HEK293 (cell line): ENCODE results near the gene AGAP3.

ENCODE experiments used
- KLF1 ChIP-seq: fragments of 450-650 bp; formaldehyde crosslinking; IDR thresholded peaks from 2 replicates; pipeline ENCODE4 v1.5.1; 2016; ENCODE audit warnings: missing biosample characterization, missing genetic modification characterization
- KLF16 ChIP-seq: fragments of 450-650 bp; formaldehyde crosslinking; IDR thresholded peaks from 2 replicates; pipeline ENCODE4 v1.5.1; 2017; ENCODE audit warnings: missing biosample characterization, missing genetic modification characterization
- OVOL3 ChIP-seq: fragments of 450-650 bp; formaldehyde crosslinking; IDR thresholded peaks from 2 replicates; pipeline ENCODE4 v1.5.1; 2016; ENCODE audit warnings: missing biosample characterization, missing genetic modification characterization
- PATZ1 ChIP-seq: fragments of 450-650 bp; formaldehyde crosslinking; IDR thresholded peaks from 2 replicates; pipeline ENCODE4 v1.5.1; 2016; ENCODE audit warnings: missing biosample characterization, missing genetic modification characterization
- REPIN1 ChIP-seq: fragments of 450-650 bp; formaldehyde crosslinking; IDR thresholded peaks from 2 replicates; pipeline ENCODE4 v1.5.1; 2017; ENCODE audit warnings: missing biosample characterization, missing genetic modification characterization, low read depth
- SALL2 ChIP-seq: fragments of 450-650 bp; formaldehyde crosslinking; IDR thresholded peaks from 2 replicates; pipeline ENCODE4 v1.5.0; 2017; ENCODE audit warnings: missing biosample characterization, mild to moderate bottlenecking, missing genetic modification characterization, borderline replicate concordance
- SP3 ChIP-seq: fragments of 450-650 bp; formaldehyde crosslinking; IDR thresholded peaks from 2 replicates; pipeline ENCODE4 v1.5.1; 2016; ENCODE audit warnings: missing biosample characterization, missing genetic modification characterization
- ZBTB11 ChIP-seq: fragments of 450-650 bp; formaldehyde crosslinking; conservative IDR thresholded peaks from 2 replicates; pipeline ENCODE4 v1.5.1; 2016; ENCODE audit warnings: low read depth, missing biosample characterization, missing genetic modification characterization
- ZBTB17 ChIP-seq: fragments of 450-650 bp; formaldehyde crosslinking; IDR thresholded peaks from 2 replicates; pipeline ENCODE4 v1.5.1; 2016; ENCODE audit warnings: missing biosample characterization, missing genetic modification characterization
- ZBTB48 ChIP-seq: fragments of 450-650 bp; formaldehyde crosslinking; IDR thresholded peaks from 2 replicates; pipeline ENCODE4 v1.5.1; 2016; ENCODE audit warnings: missing biosample characterization, missing genetic modification characterization
- ZEB2 ChIP-seq: fragments of 450-650 bp; formaldehyde crosslinking; IDR thresholded peaks from 2 replicates; pipeline ENCODE4 v1.5.1; 2016; ENCODE audit warnings: missing biosample characterization, missing genetic modification characterization
- ZFP3 ChIP-seq: fragments of 450-650 bp; formaldehyde crosslinking; IDR thresholded peaks from 2 replicates; pipeline ENCODE4 v1.5.1; 2016; ENCODE audit warnings: low read depth, missing biosample characterization, missing genetic modification characterization
- ZNF112 ChIP-seq: fragments of 450-650 bp; formaldehyde crosslinking; IDR thresholded peaks from 2 replicates; pipeline ENCODE4 v1.5.0; 2017; ENCODE audit warnings: missing biosample characterization, missing genetic modification characterization
- ZNF133 ChIP-seq: fragments of 450-650 bp; formaldehyde crosslinking; IDR thresholded peaks from 2 replicates; pipeline ENCODE4 v1.5.1; 2016; ENCODE audit warnings: missing biosample characterization, missing genetic modification characterization
- ZNF148 ChIP-seq: fragments of 450-650 bp; formaldehyde crosslinking; IDR thresholded peaks from 2 replicates; pipeline ENCODE4 v1.5.0; 2017; ENCODE audit warnings: missing biosample characterization, missing genetic modification characterization, borderline replicate concordance
- ZNF155 ChIP-seq: fragments of 450-650 bp; formaldehyde crosslinking; IDR thresholded peaks from 2 replicates; pipeline ENCODE4 v1.5.1; 2016; ENCODE audit warnings: missing biosample characterization, missing genetic modification characterization
- ZNF157 ChIP-seq: fragments of 450-650 bp; formaldehyde crosslinking; IDR thresholded peaks from 2 replicates; pipeline ENCODE4 v1.5.1; 2016; ENCODE audit warnings: missing biosample characterization, missing genetic modification characterization
- ZNF175 ChIP-seq: fragments of 450-650 bp; formaldehyde crosslinking; IDR thresholded peaks from 2 replicates; pipeline ENCODE4 v1.5.1; 2016; ENCODE audit warnings: missing biosample characterization, missing genetic modification characterization
- ZNF266 ChIP-seq: fragments of 450-650 bp; formaldehyde crosslinking; IDR thresholded peaks from 2 replicates; pipeline ENCODE4 v1.5.1; 2016; ENCODE audit warnings: missing biosample characterization, missing genetic modification characterization, low read depth
- ZNF280C ChIP-seq: fragments of 450-650 bp; formaldehyde crosslinking; IDR thresholded peaks from 2 replicates; pipeline ENCODE4 v1.5.1; 2016; ENCODE audit warnings: missing biosample characterization, missing genetic modification characterization
- ZNF37A ChIP-seq: fragments of 450-650 bp; IDR thresholded peaks from 2 replicates; pipeline ENCODE4 v1.5.1; 2018; ENCODE audit warnings: missing biosample characterization, missing genetic modification characterization
- ZNF416 ChIP-seq: fragments of 450-650 bp; formaldehyde crosslinking; IDR thresholded peaks from 2 replicates; pipeline ENCODE4 v1.5.1; 2016; ENCODE audit warnings: missing biosample characterization, missing genetic modification characterization
- ZNF501 ChIP-seq: fragments of 450-650 bp; formaldehyde crosslinking; IDR thresholded peaks from 2 replicates; pipeline ENCODE4 v1.5.1; 2016; ENCODE audit warnings: missing biosample characterization, missing genetic modification characterization
- ZNF521 ChIP-seq: fragments of 450-650 bp; formaldehyde crosslinking; IDR thresholded peaks from 2 replicates; pipeline ENCODE4 v1.5.1; 2017; ENCODE audit warnings: missing biosample characterization, mild to moderate bottlenecking, missing genetic modification characterization
- ZNF560 ChIP-seq: fragments of 450-650 bp; formaldehyde crosslinking; IDR thresholded peaks from 2 replicates; pipeline ENCODE4 v1.5.1; 2017; ENCODE audit warnings: missing biosample characterization, missing genetic modification characterization, borderline replicate concordance
- ZNF610 ChIP-seq: fragments of 450-650 bp; formaldehyde crosslinking; IDR thresholded peaks from 2 replicates; pipeline ENCODE4 v1.5.1; 2016; ENCODE audit warnings: missing biosample characterization, missing genetic modification characterization, borderline replicate concordance
- ZNF629 ChIP-seq: fragments of 450-650 bp; formaldehyde crosslinking; IDR thresholded peaks from 2 replicates; pipeline ENCODE4 v1.5.1; 2017; ENCODE audit warnings: missing biosample characterization, missing genetic modification characterization
- ZNF704 ChIP-seq: fragments of 450-650 bp; formaldehyde crosslinking; IDR thresholded peaks from 2 replicates; pipeline ENCODE4 v1.5.1; 2016; ENCODE audit warnings: missing biosample characterization, missing genetic modification characterization
- ZNF768 ChIP-seq: fragments of 450-650 bp; formaldehyde crosslinking; IDR thresholded peaks from 2 replicates; pipeline ENCODE4 v1.5.1; 2018; ENCODE audit warnings: missing biosample characterization, mild to moderate bottlenecking, missing genetic modification characterization

Gene AGAP3

GRCh38 chr7:151085691-151086620 is at the start of gene AGAP3 (continued):
- TF ChIP-seq ZNF704 (tag by site-specific recombination), result no peak
- TF ChIP-seq ZBTB48 (tag by site-specific recombination), result peak; percentile 76
- TF ChIP-seq SP3 (tag by site-specific recombination), result peak; percentile 81
- TF ChIP-seq ZNF155 (tag by site-specific recombination), result no peak
- TF ChIP-seq ZNF133 (tag by site-specific recombination), result no peak
- 0 out of 2 replicates have a peak, but pooled peaks have one; percentile 26 for TF ChIP-seq KLF16 (tag by site-specific recombination)
- peak; percentile 77; the same call in 1 of the 2 replicates for TF ChIP-seq ZEB2 (tag by site-specific recombination)
- TF ChIP-seq ZNF148 (tag by site-specific recombination), result no peak
- TF ChIP-seq ZNF416 (tag by site-specific recombination), result no peak
- peak; percentile 24; the same call in 1 of the 2 replicates for TF ChIP-seq ZBTB11 (tag by site-specific recombination)
- TF ChIP-seq REPIN1 (tag by site-specific recombination), result no peak
- TF ChIP-seq KLF1 (tag by site-specific recombination), result peak; percentile 75
- no peak for TF ChIP-seq ZNF610 (tag by site-specific recombination)
- no peak for TF ChIP-seq ZNF175 (tag by site-specific recombination)
- no peak for TF ChIP-seq ZNF280C (tag by site-specific recombination)
- peak; percentile 84 for TF ChIP-seq ZBTB17 (tag by site-specific recombination)
- peak; percentile 89 for TF ChIP-seq PATZ1 (tag by site-specific recombination)
- no peak for TF ChIP-seq ZNF37A (tag by site-specific recombination)
- no peak for TF ChIP-seq ZNF266 (tag by site-specific recombination)
- no peak for TF ChIP-seq ZNF560
- no peak for TF ChIP-seq ZNF112 (tag by site-specific recombination)
- TF ChIP-seq ZNF501 (tag by site-specific recombination), result peak; percentile 96
- no peak for TF ChIP-seq ZNF521
- TF ChIP-seq ZNF768, result no peak
- no peak; the same call in 1 of the 2 replicates for TF ChIP-seq ZNF629
- no peak for TF ChIP-seq ZNF157 (tag by site-specific recombination)
- no peak for TF ChIP-seq OVOL3 (tag by site-specific recombination)
- no peak for TF ChIP-seq ZFP3
- TF ChIP-seq SALL2 (tag by site-specific recombination), result no peak
